Glomerular visceral epithelial cell (primary cell): Measurements from ENCODE around the gene DCAF11.
A peak's percentile ranks its signal among the peaks of the same experiment; 100 is the strongest.

ENCODE experiments used
- DNase-seq: peaks from one replicate; pipeline ENCODE4 v3.0.0-alpha.2; 2016; ENCODE audit errors: extremely low spot score

Gene DCAF11

DNA sequence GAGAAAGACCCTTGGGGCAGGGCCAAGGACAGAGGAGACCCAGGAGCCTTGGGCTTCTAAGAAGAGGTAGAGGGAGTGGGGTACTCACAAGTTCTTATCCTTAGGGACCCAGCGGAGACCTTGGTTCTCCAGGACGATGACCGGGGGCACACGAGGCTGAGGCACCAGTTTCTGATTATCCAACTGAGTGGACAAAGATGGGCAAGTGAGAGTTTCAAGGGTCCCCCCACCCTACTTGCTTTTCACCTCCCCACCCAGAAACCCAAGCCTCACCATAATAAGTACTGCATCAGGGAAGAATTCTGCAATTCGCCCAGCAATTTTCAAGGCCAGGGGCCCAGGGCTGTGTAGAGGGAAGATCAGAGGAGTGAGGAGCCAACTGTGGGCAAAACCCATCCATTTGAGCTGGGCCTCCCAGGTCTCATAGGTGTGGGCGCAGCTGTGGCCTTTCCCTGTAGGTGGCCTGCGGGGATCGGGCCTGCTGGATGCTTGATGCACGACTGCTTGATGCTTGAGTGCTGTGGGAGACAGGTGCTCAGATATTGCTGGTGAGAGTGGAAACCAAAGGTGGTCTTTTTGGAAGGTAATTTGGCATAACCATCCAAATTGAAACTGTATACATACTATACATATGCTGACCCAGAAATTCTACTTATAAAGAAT lies 24.8 kb downstream of the DCAF11 start:
- no peak for DNase-seq

DNA sequence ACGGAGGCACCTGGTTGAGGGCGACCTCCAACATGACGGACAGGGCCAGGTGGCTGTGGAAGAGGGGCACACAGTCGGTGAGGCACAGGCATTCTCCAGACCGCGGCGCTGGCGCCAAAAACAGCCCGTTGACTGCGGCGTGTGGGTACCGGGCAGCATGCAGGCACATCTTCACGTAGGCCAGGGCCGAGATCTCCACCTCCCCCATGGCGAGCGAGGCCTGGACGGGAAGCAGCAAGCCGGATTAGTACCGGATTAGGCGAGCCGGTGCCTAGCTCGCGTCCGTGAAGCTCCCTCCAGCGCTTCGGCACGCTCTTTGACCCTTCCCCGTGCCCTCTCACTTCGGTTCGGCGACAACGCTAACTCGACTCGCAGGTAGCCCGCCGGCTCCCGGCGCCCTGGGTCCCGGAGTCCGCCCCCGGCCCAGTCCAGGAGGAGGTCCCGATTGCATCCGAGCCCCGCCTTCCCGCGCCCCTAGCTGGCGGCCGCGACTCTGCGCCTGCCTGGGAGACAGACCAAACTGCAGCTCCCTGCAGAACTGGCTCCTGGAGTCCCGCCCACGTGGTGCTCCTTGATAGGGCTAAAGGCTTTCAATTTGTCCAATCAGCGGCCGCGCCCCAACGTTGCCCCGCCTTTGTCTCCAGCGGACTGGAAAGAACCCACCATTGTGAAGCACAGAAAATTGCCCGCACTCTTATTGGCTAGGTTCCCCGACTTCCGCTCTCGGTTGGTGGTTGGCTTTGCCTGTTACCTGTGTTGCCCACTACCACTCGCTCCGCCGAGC lies 26.7 kb downstream of the DCAF11 start, which contains the start of gene EMC9:
TSS of gene EMC9 (minus strand) at position 495 of the 784 bp plus-strand sequence. CDS start at position 208, 287 bp downstream.
- peak; percentile 100 for DNase-seq

DNA sequence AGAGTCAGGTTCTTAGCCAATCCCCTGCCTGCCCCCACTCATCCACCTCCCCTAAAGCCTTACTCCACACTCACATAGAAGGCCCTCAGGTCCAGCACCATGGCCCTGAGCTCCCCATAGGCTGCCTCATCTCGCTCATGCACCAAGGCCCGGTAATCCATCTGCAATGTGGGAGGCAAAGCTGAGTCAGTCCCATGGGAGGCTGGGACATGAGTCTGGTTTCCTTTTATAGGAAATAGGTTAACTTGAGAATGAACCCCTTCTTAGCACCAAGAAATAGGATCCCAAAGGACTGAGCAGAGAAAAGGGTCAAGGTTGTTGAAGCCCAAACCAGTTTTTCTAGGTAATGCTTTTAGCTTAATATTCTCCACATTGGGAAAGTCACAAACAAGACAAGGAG lies 28.9 kb downstream of the DCAF11 start:
- no peak for DNase-seq

DNA sequence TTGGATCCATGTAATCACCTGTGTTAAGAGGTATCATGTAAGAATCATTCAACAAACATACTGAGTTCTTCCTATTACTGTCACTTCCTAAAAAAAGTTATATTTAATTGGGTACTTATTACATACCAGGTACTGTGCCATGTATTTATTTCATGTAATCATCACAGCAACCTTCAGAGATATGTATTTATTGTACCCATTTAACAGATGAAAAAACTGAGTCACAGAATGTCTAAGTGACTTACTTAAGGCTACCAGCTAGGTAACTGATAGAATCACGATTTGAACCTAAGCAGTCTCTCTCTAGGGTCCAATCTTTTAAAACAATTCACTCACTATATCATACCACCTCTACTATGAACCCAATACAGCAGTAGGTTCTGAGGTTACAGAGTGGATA lies 29.9 kb downstream of the DCAF11 start:
- DNase-seq: no peak

DNA sequence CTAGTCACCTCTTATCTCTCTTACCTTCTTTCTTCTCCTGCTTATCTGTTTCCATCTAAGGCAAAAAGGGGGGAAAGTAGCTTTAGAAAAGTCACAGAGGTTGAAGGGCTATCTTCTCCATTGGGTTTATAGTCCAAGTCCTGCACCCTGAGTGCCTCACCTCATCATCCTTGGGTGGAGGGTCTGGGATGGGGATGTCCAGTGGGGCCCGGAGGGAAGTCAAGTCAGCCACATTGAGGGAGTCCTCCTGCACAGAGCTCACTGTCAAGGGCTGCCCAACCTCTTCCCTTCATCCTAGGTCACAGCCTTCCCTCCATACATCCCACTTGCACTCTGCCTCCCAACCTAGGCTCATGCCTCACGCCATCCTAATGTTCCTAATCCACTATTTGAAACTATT lies 30.6 kb downstream of the DCAF11 start:
- no peak for DNase-seq

DNA sequence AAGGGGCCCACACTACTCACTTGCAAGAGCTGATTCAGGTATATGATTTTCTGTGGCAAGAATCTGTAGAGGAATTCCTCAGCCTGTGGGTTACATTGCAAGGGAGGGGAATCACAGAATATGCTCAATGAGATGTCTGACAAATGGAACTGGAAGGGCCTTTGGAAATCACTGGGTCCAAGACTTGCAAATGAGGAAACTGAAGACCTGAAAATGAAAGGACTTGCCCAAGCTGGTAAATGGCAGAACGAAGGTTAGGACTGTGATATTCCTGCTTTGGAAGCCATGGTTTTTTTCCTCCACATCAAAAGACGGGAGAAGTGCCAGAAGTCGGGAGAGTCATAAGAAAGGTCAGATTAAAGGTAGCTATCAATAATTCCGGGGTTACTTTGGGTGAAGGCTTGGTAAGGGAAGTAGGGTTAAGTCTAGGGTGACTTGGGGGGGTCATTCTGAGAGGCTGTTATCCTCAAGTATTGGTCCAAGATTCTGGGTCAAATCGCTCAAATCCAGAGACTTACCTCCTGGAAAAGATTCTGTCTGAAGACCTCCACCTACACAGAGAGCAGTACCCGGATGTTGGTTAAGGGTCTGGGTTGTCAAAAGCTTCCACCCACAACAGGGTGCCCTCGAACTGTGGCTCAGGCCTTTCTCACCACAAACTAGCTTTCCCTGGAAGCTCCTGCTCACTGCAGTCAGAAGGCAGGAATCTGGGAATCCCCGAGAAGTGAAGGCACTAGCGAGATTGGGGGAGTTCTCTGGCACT lies 31.3 kb downstream of the DCAF11 start:
- no peak for DNase-seq

DNA sequence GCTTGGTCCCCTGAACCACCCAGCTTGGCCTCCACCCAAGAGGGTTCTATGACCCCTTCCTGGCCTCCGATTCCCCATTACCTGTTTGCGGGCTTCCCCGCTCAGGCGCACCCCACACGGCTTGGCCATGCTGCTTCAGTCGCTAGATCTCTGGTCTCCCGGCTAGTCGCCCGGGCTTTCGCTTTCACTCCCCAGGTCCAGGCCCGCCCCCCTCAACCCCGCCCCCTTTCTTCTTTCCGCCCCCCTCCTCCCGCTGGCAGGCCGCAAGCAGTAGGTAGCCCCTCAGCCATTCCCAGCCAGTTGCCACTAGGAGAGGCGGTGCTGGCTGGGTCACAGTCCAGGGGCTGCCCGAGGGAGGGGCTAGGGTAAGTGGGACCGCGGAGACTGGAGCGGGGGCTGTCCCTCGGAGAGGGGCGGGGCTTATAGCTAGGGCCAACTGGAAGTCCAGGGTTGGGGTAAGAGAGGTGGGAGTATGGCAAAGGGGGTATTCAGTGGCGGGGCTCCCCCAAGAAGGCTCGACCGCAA lies 31.9 kb downstream of the DCAF11 start, which contains the start of gene PSME2:
TSS of gene PSME2 (minus strand) at position 158 of the 525 bp plus-strand sequence. CDS start at position 129, 29 bp downstream.
- peak; percentile 99 for DNase-seq

DNA sequence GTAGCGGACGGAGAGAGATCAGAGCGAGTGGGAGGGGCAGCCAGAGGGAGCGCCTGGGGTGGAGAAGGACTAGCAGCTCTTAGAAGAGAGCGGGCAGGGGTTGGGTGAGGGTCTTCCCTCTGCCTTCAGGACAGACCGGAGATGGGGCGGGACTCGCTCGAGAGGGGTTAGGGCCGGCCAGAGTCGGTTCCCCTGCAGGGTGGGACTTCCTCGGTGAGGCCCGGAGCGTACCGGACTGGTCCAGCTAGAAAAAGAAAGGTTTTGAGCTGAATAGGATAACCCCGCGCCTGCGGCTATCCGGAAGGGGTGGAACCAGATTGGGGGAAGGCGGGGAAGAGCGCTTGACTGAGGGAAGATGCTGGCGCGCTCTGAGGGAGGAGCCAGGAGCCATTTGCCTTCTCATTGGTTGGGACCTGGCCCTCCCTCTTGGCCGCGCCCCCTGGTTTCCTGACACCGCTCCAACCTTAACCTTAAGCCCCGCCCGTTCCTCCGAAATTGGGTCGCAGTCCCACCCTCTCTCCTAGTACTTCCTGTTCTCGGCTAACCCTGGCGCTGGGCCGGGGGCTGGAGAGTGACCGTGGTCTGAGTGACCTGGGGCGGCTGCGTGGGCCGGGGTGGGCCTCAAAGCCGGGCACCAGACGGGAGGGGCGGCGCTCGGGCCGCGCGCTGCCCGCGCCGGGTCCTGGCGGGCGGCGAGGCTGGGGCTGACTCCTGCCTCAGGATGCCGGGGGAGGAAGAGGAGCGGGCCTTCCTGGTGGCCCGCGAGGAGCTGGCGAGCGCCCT lies 32.6 kb downstream of the DCAF11 start, which contains the start of gene RNF31:
TSS of gene RNF31 (plus strand) at position 521 of the 783 bp plus-strand sequence. CDS start at position 722, 201 bp downstream.
- DNase-seq: peak; percentile 98

DNA sequence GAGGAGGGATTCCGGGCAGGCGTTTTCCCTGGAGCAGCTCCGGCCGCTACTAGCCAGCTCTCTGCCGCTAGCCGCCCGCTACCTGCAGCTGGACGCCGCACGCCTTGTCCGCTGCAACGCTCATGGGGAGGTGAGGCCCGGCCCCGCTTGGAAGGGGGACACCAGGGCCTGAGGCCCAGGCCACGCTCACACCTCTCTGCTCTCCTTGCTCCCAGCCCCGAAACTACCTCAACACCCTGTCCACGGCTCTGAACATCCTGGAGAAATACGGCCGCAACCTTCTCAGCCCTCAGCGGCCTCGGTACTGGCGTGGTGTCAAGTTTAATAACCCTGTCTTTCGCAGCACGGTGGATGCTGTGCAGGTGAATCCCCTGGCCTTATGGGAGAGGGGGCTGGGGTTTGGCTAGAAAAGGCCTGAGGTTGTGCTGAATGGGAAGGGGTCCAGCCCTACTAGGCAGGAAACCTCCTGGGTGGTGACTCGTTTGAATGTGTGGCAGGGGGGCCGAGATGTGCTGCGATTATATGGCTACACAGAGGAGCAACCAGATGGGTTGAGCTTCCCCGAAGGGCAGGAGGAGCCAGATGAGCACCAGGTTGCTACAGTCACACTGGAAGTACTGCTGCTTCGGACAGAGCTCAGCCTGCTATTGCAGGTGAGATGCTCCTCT lies 33.3 kb downstream of the DCAF11 start:
- DNase-seq: no peak

DNA sequence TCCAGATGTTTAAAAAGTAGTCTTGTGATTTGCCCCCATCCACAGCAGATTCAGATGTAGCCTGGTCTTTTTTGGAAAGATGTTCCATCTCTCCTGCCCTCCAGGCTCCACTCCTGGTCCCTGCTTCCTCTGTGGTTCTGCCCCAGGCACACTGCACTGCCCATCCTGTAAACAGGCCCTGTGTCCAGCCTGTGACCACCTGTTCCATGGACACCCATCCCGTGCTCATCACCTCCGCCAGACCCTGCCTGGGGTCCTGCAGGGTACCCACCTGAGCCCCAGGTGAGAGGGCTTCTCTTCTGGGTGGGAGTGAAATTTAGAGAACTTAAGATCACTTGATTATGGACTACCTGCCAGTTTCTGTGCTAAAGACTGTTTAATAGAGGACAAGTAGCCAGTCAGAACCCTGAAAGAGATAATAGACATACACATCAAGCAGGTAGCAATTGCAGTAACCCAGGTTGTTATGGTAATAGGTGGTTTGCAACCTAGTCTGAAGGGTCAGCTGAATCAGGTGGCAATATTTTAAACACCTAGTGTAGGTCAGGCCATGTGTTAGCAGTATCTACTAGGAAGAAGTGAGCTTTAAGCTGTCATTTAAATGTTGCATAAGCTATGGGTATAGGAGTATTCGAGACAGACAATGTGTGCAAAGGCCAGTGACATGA lies 34.9 kb downstream of the DCAF11 start:
- no peak for DNase-seq

DNA sequence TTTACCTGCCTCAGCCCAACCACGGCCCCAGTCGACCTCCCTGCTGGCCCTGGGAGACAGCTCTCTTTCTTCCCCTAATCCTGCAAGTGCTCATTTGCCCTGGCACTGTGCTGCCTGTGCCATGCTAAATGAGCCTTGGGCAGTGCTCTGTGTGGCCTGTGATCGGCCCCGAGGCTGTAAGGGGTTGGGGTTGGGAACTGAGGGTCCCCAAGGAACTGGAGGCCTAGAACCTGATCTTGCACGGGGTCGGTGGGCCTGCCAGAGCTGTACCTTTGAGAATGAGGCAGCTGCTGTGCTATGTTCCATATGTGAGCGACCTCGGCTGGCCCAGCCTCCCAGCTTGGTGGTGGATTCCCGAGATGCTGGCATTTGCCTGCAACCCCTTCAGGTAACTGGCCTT lies 35.5 kb downstream of the DCAF11 start:
- no peak for DNase-seq

DNA sequence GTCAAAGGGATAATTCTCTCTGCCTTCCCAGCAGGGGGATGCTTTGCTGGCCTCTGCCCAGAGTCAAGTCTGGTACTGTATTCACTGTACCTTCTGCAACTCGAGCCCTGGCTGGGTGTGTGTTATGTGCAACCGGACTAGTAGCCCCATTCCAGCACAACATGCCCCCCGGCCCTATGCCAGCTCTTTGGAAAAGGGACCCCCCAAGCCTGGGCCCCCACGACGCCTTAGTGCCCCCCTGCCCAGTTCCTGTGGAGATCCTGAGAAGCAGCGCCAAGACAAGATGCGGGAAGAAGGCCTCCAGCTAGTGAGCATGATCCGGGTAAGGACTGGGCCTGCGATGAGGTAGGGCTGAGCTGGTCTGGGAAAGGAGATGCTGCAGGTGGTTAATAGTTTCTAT lies 36.0 kb downstream of the DCAF11 start:
- DNase-seq: no peak

DNA sequence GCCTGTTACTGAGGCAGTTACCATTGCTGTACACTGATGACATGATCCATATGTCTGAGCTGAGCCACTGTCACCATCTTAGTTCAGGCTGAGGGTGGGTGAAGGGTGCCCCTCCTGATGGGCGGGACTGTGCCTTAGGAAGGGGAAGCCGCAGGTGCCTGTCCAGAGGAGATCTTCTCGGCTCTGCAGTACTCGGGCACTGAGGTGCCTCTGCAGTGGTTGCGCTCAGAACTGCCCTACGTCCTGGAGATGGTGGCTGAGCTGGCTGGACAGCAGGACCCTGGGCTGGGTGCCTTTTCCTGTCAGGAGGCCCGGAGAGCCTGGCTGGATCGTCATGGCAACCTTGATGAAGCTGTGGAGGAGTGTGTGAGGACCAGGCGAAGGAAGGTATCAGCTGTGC lies 36.4 kb downstream of the DCAF11 start:
- DNase-seq: no peak

DNA sequence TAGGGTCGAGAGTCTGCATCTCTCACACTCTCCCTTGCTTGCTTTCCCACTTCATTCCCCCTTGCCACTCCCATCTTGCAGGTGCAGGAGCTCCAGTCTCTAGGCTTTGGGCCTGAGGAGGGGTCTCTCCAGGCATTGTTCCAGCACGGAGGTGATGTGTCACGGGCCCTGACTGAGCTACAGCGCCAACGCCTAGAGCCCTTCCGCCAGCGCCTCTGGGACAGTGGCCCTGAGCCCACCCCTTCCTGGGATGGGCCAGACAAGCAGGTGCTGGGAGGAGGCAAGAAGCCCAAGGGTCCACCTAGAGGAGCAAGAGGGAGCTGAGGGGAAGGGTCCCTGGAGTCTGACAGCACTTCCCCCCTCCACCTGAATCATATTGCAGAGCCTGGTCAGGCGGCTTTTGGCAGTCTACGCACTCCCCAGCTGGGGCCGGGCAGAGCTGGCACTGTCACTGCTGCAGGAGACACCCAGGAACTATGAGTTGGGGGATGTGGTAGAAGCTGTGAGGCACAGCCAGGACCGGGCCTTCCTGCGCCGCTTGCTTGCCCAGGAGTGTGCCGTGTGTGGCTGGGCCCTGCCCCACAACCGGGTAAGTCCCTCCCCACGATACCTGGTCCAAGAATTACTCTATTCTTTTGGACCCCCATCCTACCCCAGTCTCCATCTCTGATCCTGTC lies 37.0 kb downstream of the DCAF11 start:
- no peak for DNase-seq

DNA sequence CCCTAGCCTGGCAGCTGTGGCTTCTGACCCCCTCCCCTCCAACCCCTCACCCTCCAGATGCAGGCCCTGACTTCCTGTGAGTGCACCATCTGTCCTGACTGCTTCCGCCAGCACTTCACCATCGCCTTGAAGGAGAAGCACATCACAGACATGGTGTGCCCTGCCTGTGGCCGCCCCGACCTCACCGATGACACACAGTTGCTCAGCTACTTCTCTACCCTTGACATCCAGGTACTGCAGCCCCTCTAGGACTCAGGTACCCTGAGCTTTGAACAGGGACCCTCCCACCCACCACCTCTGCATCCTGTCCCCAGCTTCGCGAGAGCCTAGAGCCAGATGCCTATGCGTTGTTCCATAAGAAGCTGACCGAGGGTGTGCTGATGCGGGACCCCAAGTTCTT lies 40.5 kb downstream of the DCAF11 start:
- no peak for DNase-seq

DNA sequence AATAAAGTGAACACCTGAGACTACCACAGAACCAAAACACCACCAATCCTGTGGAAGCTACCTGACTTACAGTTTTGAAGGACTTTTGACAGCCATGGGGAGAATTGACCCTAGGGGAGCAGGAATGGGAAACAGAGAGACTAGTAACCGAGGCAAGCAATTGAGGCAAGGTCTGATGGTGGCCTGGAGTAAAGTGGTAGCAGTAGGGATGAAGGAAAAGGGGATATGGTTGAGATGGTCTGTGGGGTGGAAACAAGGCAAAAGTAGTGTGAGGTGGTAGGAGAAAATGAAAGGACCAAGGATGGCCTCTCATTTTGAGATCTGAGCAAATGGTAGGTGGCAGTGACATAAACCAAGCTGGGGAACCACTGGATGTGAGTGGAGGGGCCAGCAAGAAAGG lies 42.3 kb downstream of the DCAF11 start:
- DNase-seq: no peak

DNA sequence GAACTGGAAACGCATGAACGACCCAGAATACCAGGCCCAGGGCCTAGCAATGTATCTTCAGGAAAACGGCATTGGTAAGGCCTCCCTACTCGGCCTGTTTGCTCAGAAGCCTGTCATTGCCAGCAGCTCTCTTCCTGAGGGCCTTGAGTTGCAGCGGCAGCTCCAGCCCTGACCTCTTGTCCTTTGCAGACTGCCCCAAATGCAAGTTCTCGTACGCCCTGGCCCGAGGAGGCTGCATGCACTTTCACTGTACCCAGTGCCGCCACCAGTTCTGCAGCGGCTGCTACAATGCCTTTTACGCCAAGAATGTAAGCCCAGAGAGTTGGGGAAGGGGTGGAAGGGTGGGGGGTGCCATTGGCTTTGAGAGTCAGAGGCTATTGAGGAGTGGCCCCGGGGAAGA lies 42.8 kb downstream of the DCAF11 start:
- DNase-seq: no peak

DNA sequence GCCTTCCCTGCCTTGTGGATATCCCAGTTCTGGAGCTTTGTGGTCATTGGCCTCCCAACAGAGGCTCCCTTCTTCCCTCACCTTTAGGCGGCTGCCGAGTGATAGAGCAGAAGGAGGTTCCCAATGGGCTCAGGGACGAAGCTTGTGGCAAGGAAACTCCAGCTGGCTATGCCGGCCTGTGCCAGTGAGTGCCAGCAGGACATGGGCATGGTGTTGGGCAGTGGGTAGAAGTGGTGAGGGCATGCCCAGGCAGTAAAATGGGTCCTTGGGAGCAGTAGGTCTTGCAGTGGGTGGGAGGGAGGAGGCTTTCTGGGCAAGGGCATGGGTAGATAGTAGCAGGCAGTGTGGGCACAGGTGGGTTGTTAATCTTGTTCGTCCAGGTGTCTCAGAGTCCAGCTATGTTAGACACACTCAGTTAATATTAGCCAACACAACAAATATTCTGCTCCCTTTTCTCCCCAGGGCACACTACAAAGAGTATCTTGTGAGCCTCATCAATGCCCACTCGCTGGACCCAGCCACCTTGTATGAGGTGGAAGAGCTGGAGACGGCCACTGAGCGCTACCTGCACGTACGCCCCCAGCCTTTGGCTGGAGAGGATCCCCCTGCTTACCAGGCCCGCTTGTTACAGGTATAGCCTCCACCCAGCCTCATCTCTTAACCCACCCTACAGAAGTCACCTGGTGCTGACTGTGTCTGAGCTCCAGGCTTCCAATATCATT lies 45.4 kb downstream of the DCAF11 start:
- DNase-seq: no peak

DNA sequence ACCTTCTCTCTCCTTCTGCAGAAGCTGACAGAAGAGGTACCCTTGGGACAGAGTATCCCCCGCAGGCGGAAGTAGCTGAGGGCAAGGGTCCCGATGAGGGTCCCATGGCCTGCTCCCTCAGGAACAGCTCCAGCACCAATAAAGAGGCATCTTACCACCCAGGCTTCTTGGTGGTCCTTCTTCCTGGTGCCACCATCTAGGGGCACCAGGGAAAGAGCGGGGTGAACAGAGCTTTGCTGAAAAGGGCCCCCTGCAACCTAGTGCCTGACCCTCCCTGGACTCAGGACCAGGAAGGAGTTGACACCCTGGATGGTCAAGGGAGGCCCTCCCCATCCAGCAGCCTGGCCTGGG lies 45.9 kb downstream of the DCAF11 start:
- no peak for DNase-seq
